Measurements from ENCODE around the gene EPB41L5.

EPB41L5 gene

GRCh38 chr2:120167272-120167671 is 154.4 kb downstream of the EPB41L5 start:
- no peak for DNase-seq (ENCODE audit: extremely low read depth, insufficient read length)
- no peaks in the 10 kb centered on the region for H3K36me3 ChIP-seq (ENCODE audit: control insufficient read depth, insufficient read depth, low read length)
- H3K4me3 ChIP-seq (replicated peaks; ENCODE audit: low read depth, low read length), result no peak overlapping the region
- TF ChIP-seq, protein P1, sequence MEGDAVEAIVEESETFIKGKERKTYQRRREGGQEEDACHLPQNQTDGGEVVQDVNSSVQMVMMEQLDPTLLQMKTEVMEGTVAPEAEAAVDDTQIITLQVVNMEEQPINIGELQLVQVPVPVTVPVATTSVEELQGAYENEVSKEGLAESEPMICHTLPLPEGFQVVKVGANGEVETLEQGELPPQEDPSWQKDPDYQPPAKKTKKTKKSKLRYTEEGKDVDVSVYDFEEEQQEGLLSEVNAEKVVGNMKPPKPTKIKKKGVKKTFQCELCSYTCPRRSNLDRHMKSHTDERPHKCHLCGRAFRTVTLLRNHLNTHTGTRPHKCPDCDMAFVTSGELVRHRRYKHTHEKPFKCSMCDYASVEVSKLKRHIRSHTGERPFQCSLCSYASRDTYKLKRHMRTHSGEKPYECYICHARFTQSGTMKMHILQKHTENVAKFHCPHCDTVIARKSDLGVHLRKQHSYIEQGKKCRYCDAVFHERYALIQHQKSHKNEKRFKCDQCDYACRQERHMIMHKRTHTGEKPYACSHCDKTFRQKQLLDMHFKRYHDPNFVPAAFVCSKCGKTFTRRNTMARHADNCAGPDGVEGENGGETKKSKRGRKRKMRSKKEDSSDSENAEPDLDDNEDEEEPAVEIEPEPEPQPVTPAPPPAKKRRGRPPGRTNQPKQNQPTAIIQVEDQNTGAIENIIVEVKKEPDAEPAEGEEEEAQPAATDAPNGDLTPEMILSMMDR (IDR thresholded peaks at IDR 0.05; ENCODE audit: insufficient read depth, low read length, poor library complexity, severe bottlenecking), result no peak
- H3K27me3 ChIP-seq (replicated peaks; ENCODE audit: control insufficient read depth, insufficient read depth, low read length), result no peaks in the 10 kb centered on the region

GRCh38 chr2:120169020-120169419 is 156.1 kb downstream of the EPB41L5 start:
- no peak for DNase-seq (ENCODE audit: extremely low read depth, insufficient read length)
- Histone ChIP-seq H3K27me3 (replicated peaks; ENCODE audit: control insufficient read depth, insufficient read depth, low read length) (no peaks in the 10 kb centered on the region), H3K4me3 (replicated peaks; ENCODE audit: low read depth, low read length) (no peak overlapping the region), H3K36me3 (ENCODE audit: control insufficient read depth, insufficient read depth, low read length) (no peaks in the 10 kb centered on the region)
- TF ChIP-seq, protein P1 (IDR thresholded peaks at IDR 0.05; ENCODE audit: insufficient read depth, low read length, poor library complexity, severe bottlenecking), result no peak

GRCh38 chr2:120174963-120175581 is 162.2 kb downstream of the EPB41L5 start:
- DNase-seq (ENCODE audit: extremely low read depth, insufficient read length), result no peak
- H3K4me3 ChIP-seq (replicated peaks; ENCODE audit: low read depth, low read length), result no peak overlapping the region
- H3K36me3 ChIP-seq (ENCODE audit: control insufficient read depth, insufficient read depth, low read length), result no peaks in the 10 kb centered on the region; the same call in 1 of the 2 replicates
- H3K27me3 ChIP-seq (replicated peaks; ENCODE audit: control insufficient read depth, insufficient read depth, low read length), result no peaks in the 10 kb centered on the region
- TF ChIP-seq, protein P1 (IDR thresholded peaks at IDR 0.05; ENCODE audit: insufficient read depth, low read length, poor library complexity, severe bottlenecking), result peak; percentile 58

DNA sequence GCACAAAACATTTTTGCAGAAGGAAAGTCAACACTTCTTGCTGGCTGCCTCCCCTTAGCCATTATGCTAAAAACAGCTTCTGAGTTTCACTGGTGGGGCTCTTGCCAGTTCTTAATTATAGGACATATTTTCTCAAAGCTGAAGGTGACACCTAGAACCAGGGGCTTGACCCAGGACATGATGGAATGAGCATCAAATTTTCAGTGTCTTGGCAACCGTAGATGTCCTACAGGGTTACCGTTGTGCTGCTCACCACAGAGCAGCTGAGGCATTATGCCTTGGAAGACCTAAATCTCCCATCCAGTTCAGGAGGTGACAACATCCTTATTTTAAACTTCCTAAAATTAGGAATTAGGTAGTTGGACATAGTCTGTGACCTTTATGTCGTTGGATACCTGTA is 163.6 kb downstream of the EPB41L5 start:
- no peaks in the 10 kb centered on the region; the same call in 1 of the 2 replicates for H3K36me3 ChIP-seq (ENCODE audit: control insufficient read depth, insufficient read depth, low read length)
- DNase-seq (ENCODE audit: extremely low read depth, insufficient read length), result no peak
- H3K27me3 ChIP-seq (replicated peaks; ENCODE audit: control insufficient read depth, insufficient read depth, low read length), result no peaks in the 10 kb centered on the region
- TF ChIP-seq, protein P1 (IDR thresholded peaks at IDR 0.05; ENCODE audit: insufficient read depth, low read length, poor library complexity, severe bottlenecking), result no peak
- no peak overlapping the region for H3K4me3 ChIP-seq (replicated peaks; ENCODE audit: low read depth, low read length)

DNA sequence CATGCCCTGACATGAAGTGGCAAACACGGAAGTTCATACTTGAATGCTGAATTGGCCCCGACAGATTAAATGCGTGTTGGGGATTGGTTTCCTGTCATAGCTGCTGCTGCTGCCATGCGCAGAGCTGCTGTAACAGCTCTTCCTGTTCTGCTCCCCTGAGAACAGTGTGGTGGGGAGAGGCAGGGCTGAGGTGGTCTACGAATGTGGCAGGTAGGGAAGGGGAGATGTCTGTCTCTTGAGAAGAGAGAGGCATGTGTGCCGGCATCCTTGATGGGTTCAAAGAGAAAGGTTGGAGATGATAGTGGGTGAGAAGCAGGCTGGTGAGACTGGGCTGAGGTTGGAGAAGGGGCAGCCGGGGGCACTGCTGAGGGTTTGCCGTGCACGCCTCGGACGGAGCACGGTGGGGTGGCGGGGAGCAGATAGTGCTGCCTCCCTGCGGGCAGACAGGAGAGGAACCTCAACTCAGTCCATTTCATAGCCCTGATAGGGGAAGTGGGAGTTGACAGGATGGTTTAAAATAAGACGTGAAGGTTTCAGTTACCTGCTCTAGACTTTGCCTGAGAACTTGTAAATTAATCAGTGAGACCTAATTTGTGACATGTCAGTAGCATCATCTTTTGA is 164.2 kb downstream of the EPB41L5 start:
- H3K27me3 ChIP-seq (replicated peaks; ENCODE audit: control insufficient read depth, insufficient read depth, low read length), result no peaks in the 10 kb centered on the region
- DNase-seq (ENCODE audit: extremely low read depth, insufficient read length), result peak; percentile 90
- TF ChIP-seq, protein P1 (IDR thresholded peaks at IDR 0.05; ENCODE audit: insufficient read depth, low read length, poor library complexity, severe bottlenecking), result peak; percentile 82
- H3K4me3 ChIP-seq (replicated peaks; ENCODE audit: low read depth, low read length), result peak overlapping the region; percentile 58
- H3K36me3 ChIP-seq (ENCODE audit: control insufficient read depth, insufficient read depth, low read length), result no peaks in the 10 kb centered on the region; the same call in 1 of the 2 replicates
